ENCODE measurements around the gene TBC1D5. TPM values are rescaled to one million over a fixed set of nuclear protein-coding genes. Genes with fewer than 3 reads are reported as not detected.
"Not testable (repeated sequence)": the region's sequence is repeated elsewhere in the genome, so short reads cannot be mapped to it uniquely, and the experiment has no call there.

TBC1D5 gene
- total RNA-seq, 1 experiment from 2014 or later = 26.1 TPM

DNA sequence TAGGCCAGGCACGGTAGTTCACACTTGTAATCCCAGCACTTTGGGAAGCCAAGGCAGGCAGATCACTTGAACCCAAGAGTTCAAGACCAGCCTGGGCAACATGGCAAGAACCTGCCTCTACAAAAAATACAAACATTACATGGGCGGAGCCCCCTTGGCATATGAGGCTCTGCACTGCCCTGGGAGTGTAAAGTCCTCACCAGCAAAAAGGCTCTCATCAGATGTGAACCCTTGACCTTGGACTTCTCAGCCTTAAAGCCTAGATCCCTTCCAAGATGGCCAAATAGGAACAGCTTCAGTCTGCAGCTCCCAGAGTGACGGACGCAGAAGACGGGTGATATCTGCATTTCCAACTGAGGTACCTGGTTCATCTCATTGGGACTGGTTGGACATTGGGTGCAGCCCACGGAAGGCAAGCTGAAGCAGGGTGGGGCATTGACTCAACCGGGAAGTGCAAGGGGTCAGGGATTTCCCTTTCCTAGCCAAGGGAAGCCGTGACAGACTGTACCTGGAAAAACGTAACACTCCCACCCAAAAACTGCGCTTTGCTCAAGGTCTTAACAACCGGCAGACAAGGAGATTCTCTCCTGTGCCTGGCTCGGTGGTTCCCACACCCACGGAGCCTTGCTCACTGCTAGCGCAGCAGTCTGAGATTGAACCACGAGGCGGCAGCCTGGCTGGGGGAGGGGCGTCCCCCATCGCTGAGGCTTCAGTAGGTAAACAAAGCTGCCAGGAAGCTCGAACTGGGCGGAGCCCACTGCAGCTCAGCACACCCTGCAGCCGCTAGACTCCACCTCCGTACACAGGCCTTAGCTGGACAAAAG is 49.4 kb downstream of the TBC1D5 start:
- ATAC-seq (peak; percentile 65), DNase-seq (ENCODE audit: low spot score) (peak; percentile 22)
- CTCF ChIA-PET = interaction anchor here (1.3 kb wide), 1 partner anchor 148 kb away, joined by 17 read pairs; no protein-coding TSS in a partner anchor
- H3K9me3 Mint-ChIP-seq = peaks cover 20% of the 10 kb centered on the region
- H3K27me3 Mint-ChIP-seq (ENCODE audit: low read depth); H3K4me1 Mint-ChIP-seq; POLR2A ChIA-PET; H3K4me3 Mint-ChIP-seq: not testable (repeated sequence)
- H3K27ac Mint-ChIP-seq = 0 out of 2 replicates have a peak overlapping the region, but pooled peaks have one; percentile 60
- peaks cover 21% of the 10 kb centered on the region for H3K36me3 Mint-ChIP-seq

DNA sequence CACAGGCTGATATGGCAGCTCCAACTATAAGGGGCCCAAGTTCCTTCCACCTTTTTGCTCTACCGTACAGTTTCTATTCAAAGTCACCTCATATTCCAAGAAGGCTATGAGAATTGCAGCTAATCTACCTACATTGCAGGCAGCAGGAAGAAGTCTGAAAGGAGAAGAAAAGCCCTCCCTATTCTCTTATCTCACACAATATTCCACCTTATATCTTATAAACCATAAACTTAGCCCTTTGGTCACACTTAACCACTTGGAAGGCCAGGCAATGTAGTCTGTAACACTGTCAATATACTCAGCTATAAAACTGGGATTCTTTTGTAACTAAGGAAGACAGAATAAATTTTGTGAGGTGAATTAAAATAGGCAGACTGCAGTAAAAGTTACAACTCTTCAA is 54.9 kb downstream of the TBC1D5 start:
- ATAC-seq (no peak), DNase-seq (ENCODE audit: low spot score) (no peak)
- POLR2A ChIA-PET = no interaction called here
- no peak overlapping the region for H3K4me3 Mint-ChIP-seq
- H3K27me3 Mint-ChIP-seq (ENCODE audit: low read depth) = no peaks in the 10 kb centered on the region
- H3K4me1 Mint-ChIP-seq = 0 out of 2 replicates have a peak, but pooled peaks cover 4% of the 10 kb centered on the region
- CTCF ChIA-PET = interaction anchor here (1.3 to 1.5 kb wide), 2 partner anchors 42 to 153 kb away, joined by 4 to 5 read pairs (median 4); no protein-coding TSS in a partner anchor
- no peaks in the 10 kb centered on the region for H3K9me3 Mint-ChIP-seq
- TF ChIP-seq, protein P1, sequence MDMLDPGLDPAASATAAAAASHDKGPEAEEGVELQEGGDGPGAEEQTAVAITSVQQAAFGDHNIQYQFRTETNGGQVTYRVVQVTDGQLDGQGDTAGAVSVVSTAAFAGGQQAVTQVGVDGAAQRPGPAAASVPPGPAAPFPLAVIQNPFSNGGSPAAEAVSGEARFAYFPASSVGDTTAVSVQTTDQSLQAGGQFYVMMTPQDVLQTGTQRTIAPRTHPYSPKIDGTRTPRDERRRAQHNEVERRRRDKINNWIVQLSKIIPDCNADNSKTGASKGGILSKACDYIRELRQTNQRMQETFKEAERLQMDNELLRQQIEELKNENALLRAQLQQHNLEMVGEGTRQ (CRISPR knock-in tag; IDR thresholded peaks at IDR 0.05) = no peak
- no peak for TF ChIP-seq ZNF219 (CRISPR knock-in tag; IDR thresholded peaks at IDR 0.05; ENCODE audit: borderline replicate concordance)
- no peak for TF ChIP-seq NFE2L1 (CRISPR knock-in tag; IDR thresholded peaks at IDR 0.05)
- TF ChIP-seq SMAD4 (CRISPR knock-in tag; IDR thresholded peaks at IDR 0.05) = no peak
- TF ChIP-seq ETV6 (CRISPR knock-in tag; IDR thresholded peaks at IDR 0.05) = no peak
- no peak overlapping the region for H3K27ac Mint-ChIP-seq
- H3K36me3 Mint-ChIP-seq = no peaks in the 10 kb centered on the region

- no peak for TF ChIP-seq ZBTB21 (CRISPR knock-in tag; IDR thresholded peaks at IDR 0.05; ENCODE audit: borderline replicate concordance)
- no peak for TF ChIP-seq ZMAT4 (CRISPR knock-in tag; IDR thresholded peaks at IDR 0.05)
- TF ChIP-seq TEAD1 (CRISPR knock-in tag; IDR thresholded peaks at IDR 0.05) = no peak
- no peak for TF ChIP-seq MXD4 (CRISPR knock-in tag; IDR thresholded peaks at IDR 0.05; ENCODE audit: borderline replicate concordance)
- no peak for TF ChIP-seq FOXJ3 (CRISPR knock-in tag; IDR thresholded peaks at IDR 0.05; ENCODE audit: borderline replicate concordance)
- TF ChIP-seq, protein P2, sequence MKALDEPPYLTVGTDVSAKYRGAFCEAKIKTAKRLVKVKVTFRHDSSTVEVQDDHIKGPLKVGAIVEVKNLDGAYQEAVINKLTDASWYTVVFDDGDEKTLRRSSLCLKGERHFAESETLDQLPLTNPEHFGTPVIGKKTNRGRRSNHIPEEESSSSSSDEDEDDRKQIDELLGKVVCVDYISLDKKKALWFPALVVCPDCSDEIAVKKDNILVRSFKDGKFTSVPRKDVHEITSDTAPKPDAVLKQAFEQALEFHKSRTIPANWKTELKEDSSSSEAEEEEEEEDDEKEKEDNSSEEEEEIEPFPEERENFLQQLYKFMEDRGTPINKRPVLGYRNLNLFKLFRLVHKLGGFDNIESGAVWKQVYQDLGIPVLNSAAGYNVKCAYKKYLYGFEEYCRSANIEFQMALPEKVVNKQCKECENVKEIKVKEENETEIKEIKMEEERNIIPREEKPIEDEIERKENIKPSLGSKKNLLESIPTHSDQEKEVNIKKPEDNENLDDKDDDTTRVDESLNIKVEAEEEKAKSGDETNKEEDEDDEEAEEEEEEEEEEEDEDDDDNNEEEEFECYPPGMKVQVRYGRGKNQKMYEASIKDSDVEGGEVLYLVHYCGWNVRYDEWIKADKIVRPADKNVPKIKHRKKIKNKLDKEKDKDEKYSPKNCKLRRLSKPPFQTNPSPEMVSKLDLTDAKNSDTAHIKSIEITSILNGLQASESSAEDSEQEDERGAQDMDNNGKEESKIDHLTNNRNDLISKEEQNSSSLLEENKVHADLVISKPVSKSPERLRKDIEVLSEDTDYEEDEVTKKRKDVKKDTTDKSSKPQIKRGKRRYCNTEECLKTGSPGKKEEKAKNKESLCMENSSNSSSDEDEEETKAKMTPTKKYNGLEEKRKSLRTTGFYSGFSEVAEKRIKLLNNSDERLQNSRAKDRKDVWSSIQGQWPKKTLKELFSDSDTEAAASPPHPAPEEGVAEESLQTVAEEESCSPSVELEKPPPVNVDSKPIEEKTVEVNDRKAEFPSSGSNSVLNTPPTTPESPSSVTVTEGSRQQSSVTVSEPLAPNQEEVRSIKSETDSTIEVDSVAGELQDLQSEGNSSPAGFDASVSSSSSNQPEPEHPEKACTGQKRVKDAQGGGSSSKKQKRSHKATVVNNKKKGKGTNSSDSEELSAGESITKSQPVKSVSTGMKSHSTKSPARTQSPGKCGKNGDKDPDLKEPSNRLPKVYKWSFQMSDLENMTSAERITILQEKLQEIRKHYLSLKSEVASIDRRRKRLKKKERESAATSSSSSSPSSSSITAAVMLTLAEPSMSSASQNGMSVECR (CRISPR knock-in tag; IDR thresholded peaks at IDR 0.05; ENCODE audit: borderline replicate concordance) = no peak
- no peak for TF ChIP-seq NR2C2 (CRISPR knock-in tag; IDR thresholded peaks at IDR 0.05)
- no peak for TF ChIP-seq JUN (CRISPR knock-in tag; IDR thresholded peaks at IDR 0.05)
- no peak for TF ChIP-seq TP53 (CRISPR knock-in tag; IDR thresholded peaks at IDR 0.05)
- no peak for TF ChIP-seq NR3C1 (CRISPR knock-in tag; conservative IDR thresholded peaks at IDR 0.05; ENCODE audit: low read depth)
- TF ChIP-seq NR1H2 (CRISPR knock-in tag; IDR thresholded peaks at IDR 0.05) = no peak
- TF ChIP-seq ETV6 (CRISPR knock-in tag; IDR thresholded peaks at IDR 0.05) = no peak
- no peak for TF ChIP-seq OVOL2 (CRISPR knock-in tag; IDR thresholded peaks at IDR 0.05; ENCODE audit: borderline replicate concordance)
- no peak for TF ChIP-seq FOXP4 (CRISPR knock-in tag; IDR thresholded peaks at IDR 0.05)
Observed at GRCh38 chr3:17686613-17687012, 55.8 kb downstream of the TBC1D5 start.

More at GRCh38 chr3:17686613-17687012, 55.8 kb downstream of the TBC1D5 start:
- ChIA-PET POLR2A (no interaction called here), CTCF (interaction anchor here (1.5 kb wide), 1 partner anchor 42 kb away, joined by 5 read pairs; no protein-coding TSS in a partner anchor)
- ATAC-seq (peak; percentile 68), DNase-seq (ENCODE audit: low spot score) (no peak)
- Mint-ChIP-seq H3K4me1 (peaks cover 7% of the 10 kb centered on the region; the same call in 1 of the 2 replicates), H3K27me3 (ENCODE audit: low read depth) (no peaks in the 10 kb centered on the region), H3K36me3 (no peaks in the 10 kb centered on the region), H3K4me3 (no peak overlapping the region), H3K27ac (no peak overlapping the region), H3K9me3 (no peaks in the 10 kb centered on the region)

Data from WTC11 (cell line).